Measurements from ENCODE around the gene SPN.
"Not testable (repeated sequence)": the region's sequence is repeated elsewhere in the genome, so short reads cannot be mapped to it uniquely, and the experiment has no call there.

The SPN gene

DNA sequence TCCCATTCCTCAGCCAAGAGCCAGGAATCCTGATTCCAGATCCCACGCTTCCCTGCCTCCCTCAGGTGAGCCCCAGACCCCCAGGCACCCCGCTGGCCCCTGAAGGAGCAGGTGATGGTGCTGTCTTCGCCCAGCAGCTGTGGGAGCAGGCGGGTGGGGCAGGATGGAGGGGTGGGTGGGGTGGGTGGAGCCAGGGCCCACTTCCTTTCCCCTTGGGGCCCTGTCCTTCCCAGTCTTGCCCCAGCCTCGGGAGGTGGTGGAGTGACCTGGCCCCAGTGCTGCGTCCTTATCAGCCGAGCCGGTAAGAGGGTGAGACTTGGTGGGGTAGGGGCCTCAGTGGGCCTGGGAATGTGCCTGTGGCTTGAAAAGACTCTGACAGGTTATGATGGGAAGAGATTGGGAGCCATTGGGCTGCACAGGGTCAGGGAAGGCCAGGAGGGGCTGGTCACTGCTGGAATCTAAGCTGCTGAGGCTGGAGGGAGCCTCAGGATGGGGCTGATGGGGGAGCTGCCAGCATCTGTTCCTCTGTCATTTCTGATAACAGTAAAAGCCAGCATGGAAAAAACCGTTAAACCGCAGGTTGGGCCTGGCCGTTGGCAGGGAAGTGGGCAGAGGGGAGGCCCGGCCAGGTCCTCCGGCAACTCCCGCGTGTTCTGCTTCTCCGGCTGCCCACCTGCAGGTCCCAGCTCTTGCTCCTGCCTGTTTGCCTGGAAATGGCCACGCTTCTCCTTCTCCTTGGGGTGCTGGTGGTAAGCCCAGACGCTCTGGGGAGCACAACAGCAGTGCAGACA, at the start of gene SPN:
Gene SPN, plus strand, starts transcription at position 232 of the 791 bp plus-strand sequence. Its CDS starts 482 bp downstream, at position 714.
- DNase-seq, result no peak

- DNase-seq, result peak; percentile 93
Observed at GRCh38 chr16:29613307-29614057, 49.6 kb upstream of the SPN start.

GRCh38 chr16:29614691-29615314, 48.2 kb upstream of the SPN start:
- not testable (repeated sequence) for DNase-seq

DNA sequence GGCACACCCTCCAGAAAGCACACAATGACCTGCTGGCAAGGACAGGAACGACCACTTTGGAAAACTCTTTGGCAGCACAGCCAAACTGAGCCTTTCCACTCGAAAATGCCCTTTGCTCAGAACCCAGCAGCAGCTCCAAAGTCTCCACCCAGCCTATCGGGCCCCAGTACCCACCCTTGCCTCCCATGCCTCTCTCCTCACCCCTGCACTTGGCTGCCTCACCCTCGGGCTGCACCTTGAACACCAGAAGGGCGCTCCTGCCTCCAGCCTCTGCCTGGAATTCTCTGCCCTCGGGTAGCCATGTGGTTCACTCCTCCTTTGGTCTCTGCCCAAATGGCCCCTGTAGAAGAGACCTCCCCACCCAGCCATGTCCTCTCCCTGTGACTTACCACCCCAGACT, 46.9 kb upstream of the SPN start:
- DNase-seq, result not testable (repeated sequence)

GRCh38 chr16:29620591-29620990, 42.5 kb upstream of the SPN start:
- DNase-seq, result peak; percentile 44

DNA sequence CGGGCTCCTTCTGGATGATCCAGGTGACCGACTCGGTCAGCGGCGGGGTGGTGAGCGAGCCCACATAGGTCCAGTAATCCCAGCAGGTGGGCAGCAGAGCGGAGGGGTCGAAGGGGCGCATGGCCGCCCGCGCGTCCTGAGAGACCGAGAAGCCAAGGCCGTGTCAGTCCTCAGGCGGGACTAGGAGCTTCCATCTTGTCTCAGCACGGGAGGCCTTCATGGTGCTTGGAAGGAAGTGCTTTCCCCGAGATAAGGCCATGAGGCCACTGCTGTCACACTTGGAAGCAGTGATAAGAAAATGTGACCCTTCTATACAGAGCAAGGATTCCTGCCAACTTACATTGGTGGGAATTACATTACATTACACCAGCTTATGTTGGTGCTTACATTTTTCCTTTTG, 40.3 kb upstream of the SPN start:
- not testable (repeated sequence) for DNase-seq

- DNase-seq, result not testable (repeated sequence)
Observed at GRCh38 chr16:29623253-29623652, 39.8 kb upstream of the SPN start.

DNA sequence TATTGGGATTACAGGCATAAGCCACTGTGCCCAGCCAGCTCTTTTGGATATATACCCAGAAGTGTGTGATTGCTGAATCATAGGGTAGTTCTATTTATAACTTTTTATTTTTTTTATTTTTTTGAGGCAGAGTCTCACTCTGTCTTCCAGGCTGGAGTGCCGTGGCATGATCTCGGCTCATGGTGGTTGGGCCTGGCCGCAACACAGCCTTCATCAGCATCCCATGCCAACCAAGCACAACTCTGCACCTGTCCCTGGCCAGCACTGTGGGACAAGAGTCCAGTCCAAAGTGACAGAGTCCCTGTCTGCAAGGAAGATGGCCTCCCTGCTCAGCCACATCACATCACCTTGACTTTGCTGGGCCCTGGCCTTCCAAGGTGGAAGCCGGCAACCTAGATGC, 37.9 kb upstream of the SPN start:
- not testable (repeated sequence) for DNase-seq

DNA sequence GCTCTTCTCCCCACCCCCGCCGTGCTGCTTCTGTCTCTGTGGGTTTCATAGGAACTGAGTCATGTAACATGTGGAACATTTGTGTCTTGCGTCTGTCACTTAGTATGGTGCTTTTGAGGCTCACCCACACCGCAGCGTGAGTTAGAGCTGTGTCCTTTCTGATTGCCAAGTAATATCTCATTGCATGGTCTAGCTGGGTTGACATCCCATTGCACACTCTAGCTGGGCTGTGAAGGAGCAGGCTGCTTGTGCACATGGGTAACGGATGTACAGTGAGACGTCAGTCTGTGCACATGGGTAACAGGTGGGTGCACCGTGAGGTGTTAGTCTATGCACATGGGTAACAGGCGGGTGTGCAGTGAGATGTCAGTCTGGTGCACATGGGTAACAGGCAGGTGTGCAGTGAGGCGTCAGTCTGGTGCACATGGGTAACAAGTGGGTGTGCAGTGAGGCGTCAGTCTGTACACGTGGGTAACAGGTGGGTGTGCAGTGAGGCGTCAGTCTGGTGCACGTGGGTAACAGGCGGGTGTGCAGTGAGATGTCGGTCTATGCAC, 36.2 kb upstream of the SPN start:
- peak; percentile 64 for DNase-seq

GRCh38 chr16:29627661-29628075, 35.4 kb upstream of the SPN start:
- not testable (repeated sequence) for DNase-seq

DNA sequence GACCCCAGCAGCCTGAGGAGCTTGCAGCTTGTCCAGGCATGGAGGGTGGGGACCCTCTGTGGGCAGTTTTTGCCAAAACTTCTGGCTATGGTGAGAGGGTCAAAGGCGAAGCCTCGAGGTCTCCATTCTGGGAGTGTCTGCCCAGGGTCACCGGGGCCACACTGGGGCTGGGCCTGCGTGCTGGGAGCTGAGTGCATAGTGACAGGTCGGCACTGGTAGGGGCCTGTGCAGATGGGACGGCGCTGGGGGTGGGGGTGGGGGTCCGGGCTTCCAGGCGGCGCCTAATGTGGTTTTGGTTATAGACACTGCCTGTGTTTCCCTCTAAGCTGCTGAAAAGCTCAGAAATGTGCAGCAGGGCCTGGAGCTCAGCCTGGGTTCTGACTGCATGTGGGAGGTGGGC, 34.3 kb upstream of the SPN start:
- not testable (repeated sequence) for DNase-seq

- DNase-seq, result not testable (repeated sequence)
Observed at GRCh38 chr16:29629318-29629717, 33.7 kb upstream of the SPN start.

DNA sequence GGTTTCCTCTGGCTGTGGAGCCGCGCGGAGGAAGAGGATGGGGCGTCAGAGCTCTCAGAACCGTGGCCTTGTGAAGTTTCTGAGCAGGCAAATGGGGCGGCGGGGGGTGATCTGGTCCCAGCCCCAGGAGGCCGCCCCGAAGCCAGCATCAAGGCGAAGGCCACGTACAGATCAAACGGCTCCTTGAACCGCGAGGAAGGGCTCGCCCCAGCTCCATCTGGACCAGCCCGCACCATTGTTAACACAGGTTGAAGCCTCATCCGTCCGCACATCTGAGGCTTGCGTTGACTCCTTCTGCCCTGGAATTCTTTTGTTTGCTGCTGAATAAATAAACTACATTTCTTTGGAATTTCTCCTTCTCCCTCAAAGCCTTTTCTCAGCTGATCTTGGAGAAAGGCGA, 31.4 kb upstream of the SPN start:
- not testable (repeated sequence) for DNase-seq

DNA sequence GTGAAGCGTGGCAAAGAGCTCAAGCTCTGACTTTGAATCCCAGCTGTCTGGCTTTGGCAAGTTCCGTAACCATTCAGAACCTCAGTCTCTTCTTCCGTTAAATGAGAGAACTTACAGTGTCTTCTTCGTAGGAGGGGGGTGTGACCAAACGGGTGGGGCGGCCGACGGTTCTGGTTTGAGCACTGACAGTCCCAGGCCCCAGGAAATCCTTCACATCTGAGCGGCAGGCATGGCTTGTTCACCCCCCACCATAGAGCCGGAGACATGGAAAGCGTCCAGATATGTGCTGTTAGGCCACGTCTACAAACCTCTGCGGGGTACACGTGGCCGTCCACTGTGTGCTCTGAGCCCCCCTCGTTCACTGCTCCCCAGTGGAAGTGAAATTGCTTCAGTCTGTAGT, 27.1 kb upstream of the SPN start:
- not testable (repeated sequence) for DNase-seq

- not testable (repeated sequence) for DNase-seq
Observed at GRCh38 chr16:29636368-29636767, 26.7 kb upstream of the SPN start.

GRCh38 chr16:29638751-29639150, 24.3 kb upstream of the SPN start:
- DNase-seq, result not testable (repeated sequence)

DNA sequence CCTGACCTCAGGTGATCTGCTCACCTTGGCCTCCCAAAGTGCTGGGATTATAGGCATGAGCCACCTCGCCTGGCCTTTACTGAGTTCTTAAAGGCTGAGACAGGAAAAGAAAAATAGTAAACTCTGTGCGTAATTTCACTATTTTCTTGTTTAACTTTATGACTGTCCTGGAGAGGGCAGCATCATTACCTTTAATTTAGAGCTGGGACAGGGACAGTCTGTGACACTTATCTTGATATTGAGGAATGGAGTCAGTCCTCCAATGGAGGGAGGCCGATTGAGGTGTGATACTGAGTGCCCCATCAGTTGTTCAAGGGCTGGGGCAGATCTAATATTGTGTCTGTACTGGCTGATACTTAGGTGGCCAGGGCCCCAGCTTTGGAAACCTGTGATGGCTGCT, 21.5 kb upstream of the SPN start:
- no peak for DNase-seq

DNA sequence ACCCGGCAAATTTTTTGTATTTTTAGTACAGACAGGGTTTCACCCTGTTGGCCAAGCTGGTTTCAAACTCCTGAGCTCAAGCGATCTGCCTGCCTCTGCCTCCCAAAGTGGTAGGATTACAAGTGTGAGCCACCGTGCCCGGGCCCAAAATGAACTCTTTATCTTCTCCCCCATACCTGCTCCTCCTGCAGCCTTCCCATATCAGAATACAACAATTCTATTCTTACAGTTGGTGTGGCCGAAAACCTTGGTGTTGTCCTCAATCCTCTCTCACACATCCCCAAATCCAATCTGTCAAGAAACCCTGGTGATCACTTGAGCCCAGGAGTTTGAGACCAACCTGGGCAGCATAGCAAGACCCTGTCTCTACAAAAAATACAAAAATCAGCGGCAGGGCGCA, 19.5 kb upstream of the SPN start:
- no peak for DNase-seq

- DNase-seq, result no peak
Observed at GRCh38 chr16:29644338-29644857, 18.6 kb upstream of the SPN start.

DNA sequence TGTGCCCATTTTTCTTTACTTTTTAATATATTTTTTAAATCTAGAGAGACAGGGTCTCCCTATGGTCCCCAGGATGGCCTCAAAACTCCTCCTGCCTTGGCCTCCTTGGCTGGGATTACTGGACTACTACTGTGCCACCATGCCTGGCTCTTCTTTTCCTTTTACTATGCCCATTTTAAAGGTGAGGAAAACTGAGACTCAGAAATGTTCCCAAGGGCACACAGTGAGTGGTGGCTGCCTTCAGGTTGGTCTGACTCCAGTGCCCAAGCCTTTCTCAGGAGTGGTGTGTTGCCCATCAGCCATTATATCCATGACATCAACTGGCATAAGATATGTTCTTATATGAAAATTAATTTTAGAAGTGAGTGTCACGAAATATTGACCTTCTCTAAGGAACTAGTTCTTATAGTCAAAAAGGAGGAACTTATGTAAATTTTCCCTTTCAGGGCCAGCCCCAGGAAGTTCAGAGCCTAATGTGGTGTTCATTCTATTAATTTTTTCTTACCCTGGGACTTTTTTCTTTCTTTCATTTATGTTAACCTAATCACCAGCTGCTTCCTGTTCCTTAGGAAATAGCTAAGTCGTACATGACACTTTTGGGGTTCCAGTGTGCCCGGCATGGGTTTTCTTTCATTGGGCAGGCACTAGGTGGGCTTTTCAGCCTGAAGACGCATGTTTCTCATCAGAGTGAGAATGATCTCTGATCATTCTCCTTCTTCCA, 17.9 kb upstream of the SPN start:
- DNase-seq, result no peak

GRCh38 chr16:29645694-29646187, 17.3 kb upstream of the SPN start:
- DNase-seq, result no peak

GRCh38 chr16:29646947-29647346, 16.1 kb upstream of the SPN start:
- no peak for DNase-seq
